ENCODE measurements around the gene OR8G1.
"Not testable (repeated sequence)": the region's sequence is repeated elsewhere in the genome, so short reads cannot be mapped to it uniquely, and the experiment has no call there.

Gene OR8G1

GRCh38 chr11:124238512-124238911 lies 2.4 kb upstream of the OR8G1 start:
- DNase-seq = no peak

GRCh38 chr11:124249869-124250268 lies 9.0 kb downstream of the OR8G1 start:
- not testable (repeated sequence) for DNase-seq

GRCh38 chr11:124256076-124256475 lies 15.2 kb downstream of the OR8G1 start, which contains the start of gene OR8G5:
Gene OR8G5 (plus strand): TSS chr11:124256376. CDS start chr11:124264932, 8,556 bp downstream.
- no peak for DNase-seq

- not testable (repeated sequence) for DNase-seq
These were observed 24.1 kb downstream of the OR8G1 start for GRCh38 chr11:124265041-124265440.

GRCh38 chr11:124270886-124271285 lies 30.0 kb downstream of the OR8G1 start:
- DNase-seq = not testable (repeated sequence)

GRCh38 chr11:124274000-124274399 lies 33.1 kb downstream of the OR8G1 start:
- no peak for DNase-seq

GRCh38 chr11:124276081-124276480 lies 35.2 kb downstream of the OR8G1 start:
- DNase-seq = no peak

- DNase-seq = no peak
These were observed 36.3 kb downstream of the OR8G1 start for GRCh38 chr11:124277207-124277606.

- DNase-seq = no peak
These were observed 36.9 kb downstream of the OR8G1 start for GRCh38 chr11:124277804-124278203.

GRCh38 chr11:124278261-124278660 lies 37.4 kb downstream of the OR8G1 start:
- no peak for DNase-seq

GRCh38 chr11:124285610-124286344 lies 44.9 kb downstream of the OR8G1 start:
- no peak for DNase-seq

GRCh38 chr11:124294687-124295086 lies 53.8 kb downstream of the OR8G1 start:
- no peak for DNase-seq

GRCh38 chr11:124296016-124296415 lies 55.1 kb downstream of the OR8G1 start:
- DNase-seq = no peak

GRCh38 chr11:124297921-124298320 lies 57.0 kb downstream of the OR8G1 start:
- DNase-seq = no peak

- no peak for DNase-seq
These were observed 60.7 kb downstream of the OR8G1 start for GRCh38 chr11:124301548-124301947.

GRCh38 chr11:124302347-124303125 lies 61.6 kb downstream of the OR8G1 start:
- no peak for DNase-seq
